ENCODE results near the gene ZBTB16.

ZBTB16 gene

GRCh38 chr11:114250993-114251814 lies 191.7 kb downstream of the ZBTB16 start:
- DNase-seq, result no peak

- no peak for DNase-seq
These were observed 192.4 kb downstream of the ZBTB16 start for GRCh38 chr11:114251815-114252337.

- no peak for DNase-seq
These were observed 193.3 kb downstream of the ZBTB16 start for GRCh38 chr11:114252767-114253166.

DNA sequence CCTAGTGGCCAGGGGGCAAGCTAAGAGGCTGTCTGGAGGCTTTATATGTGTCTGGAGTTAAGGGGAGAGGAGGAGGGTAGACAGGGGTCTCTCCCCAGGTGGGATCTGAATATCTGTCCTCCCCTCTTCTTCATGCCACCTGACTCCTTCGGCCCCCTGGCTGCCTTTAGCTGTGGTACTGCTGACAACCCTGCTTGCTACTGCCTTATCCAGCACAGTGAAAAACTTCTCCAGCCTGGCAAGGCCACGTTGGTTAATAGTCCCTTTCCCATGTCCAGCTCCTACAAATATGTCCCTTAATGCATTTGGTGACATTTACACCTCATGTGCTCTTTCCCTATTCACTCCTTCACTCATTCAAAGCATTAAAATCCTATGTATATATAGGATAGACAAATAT lies 194.3 kb downstream of the ZBTB16 start:
- DNase-seq, result no peak

- no peak for DNase-seq
These were observed 195.1 kb downstream of the ZBTB16 start for GRCh38 chr11:114254571-114255146.

GRCh38 chr11:114255289-114255688 lies 195.8 kb downstream of the ZBTB16 start:
- no peak for DNase-seq

- DNase-seq, result no peak
These were observed 196.9 kb downstream of the ZBTB16 start for GRCh38 chr11:114256176-114256966.

DNA sequence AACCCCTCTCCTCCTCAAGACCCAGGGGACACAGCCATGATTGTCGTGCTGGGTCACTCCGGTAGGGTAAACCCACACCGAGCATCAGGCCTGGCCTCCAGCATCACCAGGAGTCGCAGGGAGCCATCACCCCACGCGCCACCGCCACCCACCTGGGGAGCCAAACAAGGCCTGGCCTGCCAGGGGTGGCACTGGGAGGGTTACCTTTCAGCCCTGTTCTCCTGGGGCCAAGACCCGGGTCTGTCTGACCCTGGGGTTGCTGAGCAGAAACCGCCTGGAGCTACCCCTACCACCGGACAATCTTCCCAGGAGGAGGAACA lies 197.4 kb downstream of the ZBTB16 start:
- DNase-seq, result no peak

- peak; percentile 10 for DNase-seq
These were observed 198.4 kb downstream of the ZBTB16 start for GRCh38 chr11:114257621-114258558.

- no peak for DNase-seq
These were observed 199.2 kb downstream of the ZBTB16 start for GRCh38 chr11:114258696-114259095.

- no peak for DNase-seq
These were observed 199.6 kb downstream of the ZBTB16 start for GRCh38 chr11:114259124-114259526.

GRCh38 chr11:114259551-114259983 lies 200.1 kb downstream of the ZBTB16 start:
- DNase-seq, result no peak

DNA sequence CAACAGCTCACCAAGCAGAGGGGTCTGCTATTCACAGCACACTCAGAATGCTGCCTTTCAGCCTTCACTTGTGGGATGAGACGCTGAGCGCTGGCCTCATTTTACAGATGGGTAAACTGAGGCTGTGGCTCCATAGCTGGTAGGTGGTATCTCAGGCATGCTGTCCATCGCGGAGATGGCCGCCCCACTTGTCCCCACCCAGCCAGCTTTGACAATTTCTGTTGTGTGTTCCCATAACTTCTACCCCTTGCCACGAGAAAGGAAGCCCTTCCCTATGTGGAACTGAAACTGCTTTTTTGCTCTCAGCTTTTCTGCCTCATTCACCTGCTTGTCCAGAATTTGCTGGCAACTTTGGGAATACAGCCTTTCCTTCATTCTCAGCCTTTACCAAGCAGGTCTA lies 200.6 kb downstream of the ZBTB16 start:
- DNase-seq, result no peak

- no peak for DNase-seq
These were observed 201.0 kb downstream of the ZBTB16 start for GRCh38 chr11:114260483-114260882.

DNA sequence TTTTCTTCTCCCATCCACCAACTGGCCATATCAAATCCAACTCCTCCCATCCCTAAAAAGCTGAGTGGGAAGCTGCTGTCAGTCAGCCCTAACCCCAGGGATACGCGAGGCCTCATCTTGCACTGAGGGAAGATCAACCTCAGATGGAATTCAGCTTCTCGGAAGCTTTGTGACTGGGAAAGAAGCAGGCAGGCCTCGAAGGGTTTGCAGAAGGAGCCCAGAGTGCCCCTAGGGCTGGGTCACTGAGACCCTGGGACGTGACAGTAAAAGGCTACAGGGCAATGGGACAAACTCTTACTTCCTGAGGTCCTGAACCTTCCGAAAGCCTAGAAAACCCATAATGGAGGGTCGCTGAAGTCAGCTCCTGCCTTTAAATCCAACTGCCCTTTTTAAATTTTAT lies 202.3 kb downstream of the ZBTB16 start:
- DNase-seq, result no peak

GRCh38 chr11:114262681-114263512 lies 203.4 kb downstream of the ZBTB16 start:
- DNase-seq, result peak; percentile 30

GRCh38 chr11:114263513-114264170 lies 204.1 kb downstream of the ZBTB16 start:
- DNase-seq, result no peak

GRCh38 chr11:114264381-114264780 lies 204.9 kb downstream of the ZBTB16 start:
- no peak for DNase-seq

DNA sequence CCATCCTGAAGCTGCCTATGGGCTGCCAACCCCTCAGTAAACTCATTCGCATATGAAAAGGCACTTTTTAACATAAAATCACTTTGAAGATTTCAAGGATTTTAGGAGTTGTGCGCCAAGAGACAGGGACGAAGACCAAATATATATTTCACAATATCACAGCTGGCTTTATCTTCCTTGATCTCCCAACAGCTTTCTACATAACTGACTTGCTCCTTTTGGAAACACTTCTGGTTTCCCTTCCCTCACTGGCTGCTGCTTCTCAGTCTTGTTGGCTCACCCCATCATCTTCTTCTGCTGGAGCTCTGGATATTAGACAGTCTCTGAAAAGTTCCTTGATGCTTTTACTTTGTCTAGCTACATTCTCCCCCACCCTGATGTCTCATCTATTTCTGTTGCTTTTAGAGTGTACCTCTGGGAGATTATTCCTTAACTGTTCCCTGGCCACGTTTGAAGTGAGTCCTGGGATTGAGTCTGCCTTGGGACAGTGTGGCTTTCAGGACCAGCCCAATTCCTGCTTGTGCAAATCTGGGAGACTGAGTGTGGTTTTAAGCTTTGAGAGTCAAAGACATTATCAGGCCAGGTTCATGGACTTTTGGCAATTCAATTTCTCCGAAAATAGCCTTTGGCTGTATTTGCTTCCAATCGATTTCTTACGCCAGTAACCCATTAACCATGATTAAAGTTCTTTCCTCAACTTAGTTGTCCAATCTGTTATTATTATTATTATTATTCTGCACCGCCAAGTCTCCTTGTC lies 205.8 kb downstream of the ZBTB16 start:
- no peak for DNase-seq

GRCh38 chr11:114269498-114269897 lies 210.0 kb downstream of the ZBTB16 start:
- DNase-seq, result no peak

Data from DMS79 (cell line).